ENCODE data around the gene SSH2.

GRCh38 chr17:29740017-29740416 is 190.0 kb downstream of the SSH2 start:
- TF ChIP-seq CTCF (IDR thresholded peaks at IDR 0.05 in 4 of 5, conservative IDR thresholded peaks at IDR 0.05 in 1 of 5) (no peak), POLR2A (IDR thresholded peaks at IDR 0.05) (no peak)
